ENCODE data around the gene LOXL1.

DNA sequence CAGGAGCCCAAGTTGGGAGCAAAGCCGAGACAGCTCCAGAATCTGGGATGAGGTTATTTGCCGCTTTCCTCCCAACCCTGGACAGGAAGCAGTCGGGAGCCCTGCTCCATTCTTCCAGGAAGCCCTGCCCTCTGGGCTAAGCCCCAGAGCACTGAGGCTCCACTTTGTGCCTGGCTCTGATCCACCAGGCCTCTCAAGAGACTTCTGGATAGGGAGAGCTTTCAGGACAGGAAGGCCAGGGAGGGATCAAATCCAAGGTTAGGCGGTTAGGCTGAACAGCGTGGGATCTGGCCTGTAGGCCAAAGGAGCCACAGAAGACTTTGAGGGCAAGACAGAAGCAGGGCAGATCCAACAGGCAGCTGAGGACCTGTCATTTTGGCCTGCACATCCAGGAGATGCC, 65.0 kb downstream of the LOXL1 start:
- TF ChIP-seq, protein P1, sequence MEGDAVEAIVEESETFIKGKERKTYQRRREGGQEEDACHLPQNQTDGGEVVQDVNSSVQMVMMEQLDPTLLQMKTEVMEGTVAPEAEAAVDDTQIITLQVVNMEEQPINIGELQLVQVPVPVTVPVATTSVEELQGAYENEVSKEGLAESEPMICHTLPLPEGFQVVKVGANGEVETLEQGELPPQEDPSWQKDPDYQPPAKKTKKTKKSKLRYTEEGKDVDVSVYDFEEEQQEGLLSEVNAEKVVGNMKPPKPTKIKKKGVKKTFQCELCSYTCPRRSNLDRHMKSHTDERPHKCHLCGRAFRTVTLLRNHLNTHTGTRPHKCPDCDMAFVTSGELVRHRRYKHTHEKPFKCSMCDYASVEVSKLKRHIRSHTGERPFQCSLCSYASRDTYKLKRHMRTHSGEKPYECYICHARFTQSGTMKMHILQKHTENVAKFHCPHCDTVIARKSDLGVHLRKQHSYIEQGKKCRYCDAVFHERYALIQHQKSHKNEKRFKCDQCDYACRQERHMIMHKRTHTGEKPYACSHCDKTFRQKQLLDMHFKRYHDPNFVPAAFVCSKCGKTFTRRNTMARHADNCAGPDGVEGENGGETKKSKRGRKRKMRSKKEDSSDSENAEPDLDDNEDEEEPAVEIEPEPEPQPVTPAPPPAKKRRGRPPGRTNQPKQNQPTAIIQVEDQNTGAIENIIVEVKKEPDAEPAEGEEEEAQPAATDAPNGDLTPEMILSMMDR (IDR thresholded peaks at IDR 0.05; ENCODE audit: low read length): no peak
- TF ChIP-seq EZH2 (IDR thresholded peaks at IDR 0.05; ENCODE audit: borderline replicate concordance, low read length): no peak
